ENCODE data around the gene OGFR. TPM values are rescaled to one million over a fixed set of nuclear protein-coding genes. Genes with fewer than 3 reads are reported as not detected.

The OGFR gene
- total RNA-seq, 2 donors from 2014 or later = 50.6 to 57.4 TPM

Other genes starting within 250 kb of the OGFR start
- gene SLCO4A1, start 162.3 kb upstream of the OGFR start, total RNA-seq = 10 to 100 TPM; 22.1 to 26.0 TPM
- not detected for gene NTSR1, start 96.0 kb upstream of the OGFR start, total RNA-seq
- gene MRGBP, start 8.4 kb upstream of the OGFR start, total RNA-seq = 1 to 10 TPM; 5.7 to 9.1 TPM
- gene COL9A3, start 12.2 kb downstream of the OGFR start, total RNA-seq = 1 to 10 TPM in 1 of 2 donors, under 1 TPM in 1; 0.54 to 3.1 TPM
- gene TCFL5, start 57.0 kb downstream of the OGFR start, total RNA-seq = 1 to 10 TPM; 3.8 to 6.2 TPM
- gene DIDO1, start 121.7 kb downstream of the OGFR start, total RNA-seq = 10 to 100 TPM; 63.8 to 80.4 TPM
- gene GID8, start 133.3 kb downstream of the OGFR start, total RNA-seq = 10 to 100 TPM; 29.1 to 30.3 TPM
- gene SLC17A9, start 147.9 kb downstream of the OGFR start, total RNA-seq = 10 to 100 TPM; 17.9 to 18.8 TPM
- gene BHLHE23, start 202.1 kb downstream of the OGFR start, total RNA-seq = not detected